ENCODE measurements around the gene AFAP1. TPM values are rescaled to one million over a fixed set of nuclear protein-coding genes. Genes with fewer than 3 reads are reported as not detected.

Gene AFAP1
- total and polyA plus RNA-seq, 2 donors (not counting 3 experiments of a cell fraction or from before 2014, with no cell fraction given), result 32.3 to 103 TPM

GRCh38 chr4:7775396-7775795, 164.3 kb downstream of the AFAP1 start:
- BruUV-seq (replicated peaks), result no TSS peak
- DNase-seq (ENCODE audit: low read depth, low spot score) (no peak), FAIRE-seq (no peak)
- Histone ChIP-seq H4K20me1 (replicated peaks; ENCODE audit: control insufficient read depth, extremely low read depth, insufficient read depth, low read length) (no peaks in the 10 kb centered on the region), H3K36me3 (ENCODE audit: control insufficient read depth in 2 of 2, extremely low read depth in 1 of 2, insufficient read depth in 2 of 2, low read length in 2 of 2) (peaks cover 49 to 67% of the 10 kb centered on the region in 2 experiments), H3K4me2 (ENCODE audit: insufficient read depth, low read length) (no peak overlapping the region), H3K9me1 (replicated peaks; ENCODE audit: control insufficient read depth, extremely low read depth, insufficient read depth, low read length) (no peaks in the 10 kb centered on the region), H3K9ac (replicated peaks; ENCODE audit: extremely low read depth, insufficient read depth, low read length) (no peak overlapping the region), H2AFZ (ENCODE audit: low read depth, low read length) (no peak overlapping the region), H3K79me2 (ENCODE audit: control insufficient read depth, insufficient read depth, low read length) (peaks cover 36% of the 10 kb centered on the region), H3K27me3 (ENCODE audit: control insufficient read depth in 2 of 2, insufficient read depth in 2 of 2, low read length in 2 of 2) (no peaks in the 10 kb centered on the region), H3K4me1 (ENCODE audit: control insufficient read depth, extremely low read depth, insufficient read depth, low read length) (peaks cover 6% of the 10 kb centered on the region), H3K9me3 (replicated peaks; ENCODE audit: control insufficient read depth, insufficient read depth, low read length) (no peaks in the 10 kb centered on the region), H3K4me3 (replicated peaks in 1 of 3; ENCODE audit: insufficient read depth in 1 of 3, low read depth in 1 of 3, low read length in 3 of 3) (no peak overlapping the region), H3K27ac (ENCODE audit: insufficient read depth, low read depth, low read length) (no peak overlapping the region)
- dilution Hi-C loops (cut with MboI; ENCODE audit: extremely low pct_ligation_motif_present, low sequenced_read_pairs) (no loop called here), intact Hi-C loops (cut with micrococcal nuclease) (no loop called here)
- CTCF ChIA-PET, result interaction anchor here (2.1 kb wide), 1 partner anchor 13 kb away, joined by 8 read pairs; no protein-coding TSS in a partner anchor
- TF ChIP-seq POLR2AphosphoS5 (IDR thresholded peaks at IDR 0.05; ENCODE audit: insufficient read depth, low read depth, low read length) (no peak), MYC (IDR thresholded peaks at IDR 0.05; ENCODE audit: low read depth, low read length) (no peak), CTCF (IDR thresholded peaks at IDR 0.05; ENCODE audit: extremely low read depth in 1 of 2, insufficient read depth in 1 of 2, low read depth in 1 of 2, low read length in 2 of 2) (no peak), POLR2A (IDR thresholded peaks at IDR 0.05; ENCODE audit: low read depth, low read length) (no peak), MAX (IDR thresholded peaks at IDR 0.05; ENCODE audit: insufficient read depth, insufficient read length) (no peak), JUN (IDR thresholded peaks at IDR 0.05; ENCODE audit: borderline replicate concordance, insufficient read depth, insufficient read length, low read depth) (no peak), EZH2 (IDR thresholded peaks at IDR 0.05; ENCODE audit: borderline replicate concordance, low read depth, low read length, severe bottlenecking) (no peak), GATA2 (IDR thresholded peaks at IDR 0.05; ENCODE audit: insufficient read depth, insufficient read length, low read depth, low read length) (no peak), FOS (IDR thresholded peaks at IDR 0.05; ENCODE audit: borderline replicate concordance, insufficient read depth, low read length) (no peak)
- POLR2A ChIA-PET, result no interaction called here
